Fibroblast of skin of abdomen (primary cell): Measurements from ENCODE around the gene PELI2.

Experiments used
- DNase-seq: peaks from one replicate; pipeline ENCODE4 v3.0.0-alpha.2; 2013

PELI2 gene

DNA sequence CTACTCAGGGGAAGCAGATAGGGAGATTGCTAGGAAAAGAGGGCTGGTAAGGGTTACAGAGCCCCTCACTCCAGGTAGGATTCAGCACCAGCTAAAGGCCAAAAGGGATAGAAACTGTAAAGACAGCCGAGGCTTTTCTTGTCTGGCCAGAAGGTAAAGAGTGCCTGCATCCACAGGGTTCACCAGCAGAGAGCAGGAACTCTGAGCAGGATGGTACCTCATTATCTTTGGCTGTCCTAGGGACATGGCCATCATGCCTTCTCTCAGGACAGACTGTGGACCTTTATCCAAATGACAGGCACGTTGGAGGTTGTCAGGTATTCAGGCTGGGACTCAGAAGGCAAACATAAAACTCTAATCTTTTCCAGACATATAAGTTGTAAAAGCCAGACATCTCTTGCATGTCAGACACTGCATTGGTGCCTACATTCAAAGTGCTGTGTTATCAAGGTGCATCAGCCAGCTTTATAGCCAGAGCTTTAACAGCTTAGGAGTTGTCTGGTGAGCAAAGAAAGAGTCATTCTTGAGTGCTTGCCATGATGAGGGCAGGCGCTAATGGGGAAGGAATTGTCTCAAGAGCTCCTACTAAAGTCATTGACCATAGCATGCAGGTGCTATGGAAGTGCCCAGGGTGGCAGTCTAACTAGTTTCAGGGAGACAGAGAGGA is 89.5 kb downstream of the PELI2 start:
- DNase-seq: no peak

DNA sequence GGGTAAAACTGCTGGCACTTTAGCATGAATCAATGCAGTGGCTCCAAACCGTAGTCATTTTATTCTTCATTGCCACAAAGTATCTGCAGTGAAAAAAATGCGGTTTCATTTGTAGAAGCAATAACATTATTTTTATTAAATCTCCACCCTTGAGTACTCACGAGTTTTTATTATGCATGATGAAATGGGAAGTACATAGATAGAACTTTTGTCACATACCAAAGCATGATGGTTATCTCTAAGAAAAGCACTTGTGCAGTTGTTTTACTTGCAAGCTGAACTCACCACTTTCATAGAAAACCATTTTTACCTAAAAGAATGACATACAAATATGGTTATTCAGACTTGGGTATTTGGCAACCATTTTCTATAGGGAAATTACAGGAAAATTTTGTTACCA is 90.3 kb downstream of the PELI2 start:
- no peak for DNase-seq

- DNase-seq: peak; percentile 32
Observed at GRCh38 chr14:56210571-56210970, 92.4 kb downstream of the PELI2 start.

GRCh38 chr14:56211084-56211483 is 92.9 kb downstream of the PELI2 start:
- no peak for DNase-seq

GRCh38 chr14:56211844-56212243 is 93.6 kb downstream of the PELI2 start:
- DNase-seq: no peak

- DNase-seq: peak; percentile 33
Observed at GRCh38 chr14:56212521-56212920, 94.3 kb downstream of the PELI2 start.

DNA sequence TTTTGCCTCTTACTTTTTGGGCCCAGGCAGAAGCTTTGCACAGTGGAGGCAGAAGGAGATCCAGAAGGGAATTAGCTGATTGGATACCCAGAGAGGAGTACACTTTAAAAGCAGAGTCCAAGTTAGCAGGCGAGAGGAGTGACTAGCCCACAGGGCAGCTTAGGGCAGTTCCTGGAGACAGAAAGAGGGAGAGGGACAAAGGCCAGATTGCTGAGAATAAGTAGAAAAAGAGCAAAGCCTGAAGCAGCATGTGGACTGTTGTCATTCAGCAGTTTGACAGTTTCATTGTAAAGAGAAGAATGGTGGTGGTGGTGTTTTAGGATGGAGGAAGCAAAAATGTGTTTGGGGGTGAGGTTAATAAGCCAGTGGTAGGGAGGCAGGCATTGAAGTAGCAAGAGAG is 95.1 kb downstream of the PELI2 start:
- no peak for DNase-seq

DNA sequence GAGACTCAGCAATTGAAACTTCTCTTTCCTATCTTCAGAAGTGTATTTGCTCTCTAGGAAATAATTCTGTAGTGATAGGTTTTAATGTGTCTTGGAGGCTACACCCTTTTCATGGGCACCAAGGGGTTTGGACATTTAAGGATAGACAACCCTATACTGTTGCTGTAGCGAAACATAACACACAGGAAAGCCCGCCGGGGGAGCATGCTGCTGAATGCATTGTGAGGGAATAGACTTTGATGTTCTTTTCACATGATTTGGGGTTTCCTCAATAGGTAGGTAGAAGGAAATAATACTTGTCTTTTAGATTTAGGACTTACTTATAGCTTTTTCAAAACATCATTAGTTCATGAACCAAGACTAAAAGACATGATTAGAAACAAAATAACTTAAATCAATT is 97.0 kb downstream of the PELI2 start:
- no peak for DNase-seq

GRCh38 chr14:56216626-56217379 is 98.6 kb downstream of the PELI2 start:
- DNase-seq: peak; percentile 74

GRCh38 chr14:56217380-56218045 is 99.3 kb downstream of the PELI2 start:
- peak; percentile 31 for DNase-seq

- no peak for DNase-seq
Observed at GRCh38 chr14:56219666-56220413, 101.6 kb downstream of the PELI2 start.

GRCh38 chr14:56221382-56222128 is 103.3 kb downstream of the PELI2 start:
- DNase-seq: no peak

GRCh38 chr14:56224229-56224628 is 106.0 kb downstream of the PELI2 start:
- DNase-seq: no peak

DNA sequence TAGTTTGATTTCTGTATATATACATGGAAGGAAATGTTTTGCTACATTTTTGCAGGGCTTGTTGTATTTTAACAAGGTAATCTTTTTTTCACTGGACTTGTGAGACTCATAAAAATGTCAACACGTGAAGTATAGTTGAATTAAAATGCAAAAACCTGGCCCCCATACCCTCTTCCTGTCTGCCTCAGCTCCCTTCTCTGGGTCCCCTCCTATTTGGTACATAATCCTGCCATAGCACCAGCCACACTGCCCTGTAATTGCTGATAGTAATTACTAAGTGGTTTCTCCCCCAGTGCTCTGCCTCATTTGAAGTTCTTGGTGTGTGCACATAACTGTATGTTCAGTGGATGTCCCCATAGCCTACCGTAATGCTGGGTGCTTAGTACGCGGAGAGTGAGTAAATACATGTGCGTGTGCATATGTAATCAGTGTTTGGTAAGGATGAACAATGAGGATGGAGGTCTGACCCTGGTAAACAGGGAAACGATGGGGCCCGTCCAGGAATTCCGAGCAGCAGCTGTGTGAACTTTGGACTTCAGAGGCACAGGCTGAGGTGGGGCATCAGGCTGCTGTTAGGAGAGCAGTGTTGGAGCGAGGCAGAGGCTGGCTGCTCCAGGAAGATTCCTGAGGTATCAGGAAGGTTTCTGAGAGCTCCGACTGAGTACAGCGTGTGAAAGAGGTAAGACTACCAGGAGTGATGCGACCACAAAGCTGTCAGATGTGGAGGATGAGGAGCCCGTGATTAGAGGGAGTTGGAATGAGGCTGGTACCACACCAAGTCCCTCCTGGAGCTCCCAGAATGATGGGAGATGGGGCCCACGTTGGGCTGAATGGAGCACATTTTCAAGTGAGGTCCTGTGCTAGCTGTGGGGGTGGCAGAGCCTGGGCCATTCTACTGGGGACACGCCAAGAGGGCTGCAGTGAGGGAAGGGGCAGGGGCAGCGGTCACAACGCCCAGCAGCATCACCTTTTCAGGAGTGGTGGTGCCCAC is 106.8 kb downstream of the PELI2 start:
- no peak for DNase-seq

DNA sequence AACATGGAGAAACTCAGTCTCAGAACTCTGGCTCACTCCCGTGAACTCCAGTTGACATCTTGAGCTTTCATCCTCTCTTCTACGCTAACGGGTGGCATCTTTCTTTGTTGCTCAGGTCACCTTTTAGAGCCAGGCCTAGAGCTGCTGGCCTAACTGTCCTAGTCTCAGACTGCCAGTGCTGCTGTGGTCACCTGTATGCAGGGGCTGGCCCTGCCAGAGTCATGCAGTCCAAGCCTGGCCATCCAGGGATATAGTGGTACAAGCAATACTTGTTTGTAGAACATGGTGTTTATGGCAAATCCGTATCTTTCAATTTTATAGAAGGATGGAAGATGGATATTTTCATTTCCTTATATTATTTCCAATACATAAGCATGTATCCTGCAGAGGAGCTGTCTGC is 117.2 kb downstream of the PELI2 start:
- no peak for DNase-seq

DNA sequence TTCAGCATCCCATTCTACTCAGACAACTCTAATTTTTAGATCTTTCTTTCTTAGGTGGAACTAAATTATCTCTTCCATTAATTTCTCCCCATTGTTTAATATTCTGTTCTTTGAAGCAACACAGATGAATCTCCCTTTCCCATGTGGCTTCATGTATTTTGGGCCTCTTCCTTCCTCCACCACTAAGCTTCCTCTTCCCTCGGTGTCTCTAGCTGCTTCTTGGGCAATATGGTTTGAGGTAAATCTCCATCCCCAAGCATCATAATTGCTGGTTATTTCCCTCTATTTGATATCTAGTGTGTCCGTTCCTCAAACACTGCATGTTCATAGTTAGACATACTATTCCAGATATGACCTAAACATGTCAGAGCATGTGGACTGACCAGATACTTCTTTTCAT is 119.2 kb downstream of the PELI2 start:
- no peak for DNase-seq

GRCh38 chr14:56241461-56241860 is 123.2 kb downstream of the PELI2 start:
- DNase-seq: peak; percentile 36

DNA sequence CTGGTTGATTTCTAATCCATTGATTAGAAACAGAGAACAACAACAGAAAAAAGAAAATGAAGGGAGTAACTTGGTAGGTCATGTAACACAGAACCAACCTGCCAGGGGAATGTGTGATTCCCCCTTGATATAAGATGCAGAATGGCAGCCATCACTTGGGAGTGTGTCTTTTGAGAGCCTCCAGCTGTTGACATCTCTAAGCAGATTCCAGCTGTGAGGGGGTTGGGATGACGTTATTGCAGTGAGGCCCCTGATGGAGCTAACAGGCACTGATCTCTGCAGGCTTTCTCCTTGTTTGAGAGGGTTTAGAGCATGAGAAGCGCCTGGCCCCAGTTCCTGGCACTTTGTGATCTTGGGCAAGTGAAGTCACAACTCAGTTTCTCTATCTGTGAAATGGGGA is 124.9 kb downstream of the PELI2 start:
- peak; percentile 26 for DNase-seq

DNA sequence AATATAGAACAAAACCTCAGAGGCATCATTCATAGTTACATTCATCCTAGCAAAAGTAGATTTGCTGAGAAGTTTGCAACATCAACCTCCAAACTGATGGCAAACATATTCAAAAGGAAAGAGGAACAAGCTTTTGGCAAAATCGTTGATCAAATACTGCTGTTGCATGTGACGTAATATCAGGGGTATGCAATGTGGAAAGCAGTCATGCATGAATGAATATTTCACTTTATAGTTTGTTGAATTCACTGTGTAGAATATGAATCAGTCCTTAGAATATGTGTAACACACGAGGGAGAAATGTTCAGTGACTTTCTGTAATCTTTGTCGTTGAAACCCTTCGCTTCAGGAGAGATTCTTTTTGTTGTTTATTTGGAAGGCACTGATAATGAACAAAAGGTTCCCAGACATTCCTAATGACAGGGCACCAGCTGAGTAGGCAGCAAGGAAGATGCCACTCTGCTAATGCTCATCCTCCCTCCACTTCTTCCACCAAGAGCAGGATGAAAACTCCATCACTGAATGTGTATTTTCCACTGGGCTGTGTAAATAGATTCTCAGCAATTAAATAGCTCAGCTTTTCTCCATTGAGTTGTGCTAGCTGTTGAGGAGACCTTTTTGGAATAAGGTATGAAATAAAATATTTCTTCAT is 126.1 kb downstream of the PELI2 start:
- peak; percentile 94 for DNase-seq

- no peak for DNase-seq
Observed at GRCh38 chr14:56247495-56248200, 129.4 kb downstream of the PELI2 start.
